GM11168 (cell line): ENCODE measurements around the gene ELP2.

Experiments used
- in situ Hi-C: fragments of 300-500 bp; cut with MboI; formaldehyde crosslinking; loops from one replicate; pipeline ENCODE4 v1.12.0; 2022; ENCODE audit warnings: low sequenced_read_pairs; ENCODE audit not compliant: unreplicated experiment

Gene ELP2

GRCh38 chr18:36185901-36186460 is 56.3 kb downstream of the ELP2 start:
- in situ Hi-C loops = no loop called here

- in situ Hi-C loops = no loop called here
Observed at GRCh38 chr18:36186461-36187192, 56.9 kb downstream of the ELP2 start.

GRCh38 chr18:36187193-36187825 is 57.6 kb downstream of the ELP2 start, which contains the start of gene MOCOS:
TSS of gene MOCOS (plus strand) at chr18:36187497. CDS start at chr18:36187540, 43 bp downstream.
- in situ Hi-C loops = no loop called here

- in situ Hi-C loops = no loop called here
Observed at GRCh38 chr18:36187826-36188721, 58.4 kb downstream of the ELP2 start.

DNA sequence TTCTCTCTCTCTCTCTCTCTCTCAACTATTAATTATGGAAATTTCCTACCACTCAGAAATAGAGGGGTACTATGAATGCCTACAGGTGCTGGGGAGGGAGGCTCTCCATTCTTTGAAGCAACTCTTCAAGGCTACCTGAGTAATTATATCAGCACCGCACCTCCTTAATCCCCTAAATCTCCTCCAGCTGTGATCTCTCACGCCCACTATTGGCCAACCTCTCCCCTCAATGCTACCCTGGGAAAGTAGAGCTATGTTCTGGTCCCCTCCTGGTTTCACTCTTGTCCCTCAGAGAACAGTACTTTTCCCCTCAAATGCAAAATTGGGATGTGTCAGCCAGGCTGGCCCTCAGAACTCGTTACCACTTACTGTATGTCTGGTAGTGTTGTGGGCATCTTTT is 59.2 kb downstream of the ELP2 start:
- in situ Hi-C loops = no loop called here

- in situ Hi-C loops = no loop called here
Observed at GRCh38 chr18:36189486-36189885, 59.8 kb downstream of the ELP2 start.

DNA sequence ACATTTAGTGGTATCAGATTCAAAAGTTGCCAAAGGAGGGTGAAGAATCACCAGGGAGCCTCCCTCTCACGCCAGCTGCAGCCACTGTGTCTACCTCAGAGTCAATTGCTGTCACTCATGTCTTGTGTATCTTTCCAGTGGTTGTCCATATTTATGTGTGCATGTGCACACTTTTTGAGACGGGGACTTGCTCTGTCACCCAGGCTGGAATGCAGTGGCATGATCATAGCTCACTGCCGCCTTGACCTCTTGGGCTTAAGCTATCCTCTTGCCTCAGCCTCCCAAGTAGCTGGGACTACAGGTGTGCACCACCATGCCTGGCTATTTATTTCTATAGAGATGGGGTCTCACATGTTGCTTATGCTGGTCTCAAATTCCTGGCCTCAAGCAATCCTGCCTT is 61.6 kb downstream of the ELP2 start:
- in situ Hi-C loops = no loop called here

DNA sequence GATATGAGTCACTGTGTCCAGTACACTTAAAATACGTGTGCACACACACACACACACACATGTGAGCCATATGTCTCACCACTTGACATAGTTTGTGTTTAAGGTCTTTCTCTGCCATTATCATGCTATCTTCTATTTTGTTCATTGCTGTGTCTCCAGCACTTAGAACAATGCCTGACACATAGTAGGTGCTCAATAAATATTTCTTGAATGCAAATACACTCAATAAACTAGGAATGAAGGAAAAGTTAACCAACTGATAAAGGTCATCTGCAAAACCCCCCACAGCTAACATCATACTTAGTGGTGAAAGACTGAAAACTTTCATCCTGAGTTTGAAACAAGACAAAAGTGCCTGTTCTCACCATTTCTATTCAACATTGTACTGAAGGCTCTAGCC is 62.0 kb downstream of the ELP2 start:
- in situ Hi-C loops = no loop called here

GRCh38 chr18:36194600-36195315 is 65.1 kb downstream of the ELP2 start:
- in situ Hi-C loops = no loop called here

- in situ Hi-C loops = no loop called here
Observed at GRCh38 chr18:36195427-36196122, 65.9 kb downstream of the ELP2 start.

DNA sequence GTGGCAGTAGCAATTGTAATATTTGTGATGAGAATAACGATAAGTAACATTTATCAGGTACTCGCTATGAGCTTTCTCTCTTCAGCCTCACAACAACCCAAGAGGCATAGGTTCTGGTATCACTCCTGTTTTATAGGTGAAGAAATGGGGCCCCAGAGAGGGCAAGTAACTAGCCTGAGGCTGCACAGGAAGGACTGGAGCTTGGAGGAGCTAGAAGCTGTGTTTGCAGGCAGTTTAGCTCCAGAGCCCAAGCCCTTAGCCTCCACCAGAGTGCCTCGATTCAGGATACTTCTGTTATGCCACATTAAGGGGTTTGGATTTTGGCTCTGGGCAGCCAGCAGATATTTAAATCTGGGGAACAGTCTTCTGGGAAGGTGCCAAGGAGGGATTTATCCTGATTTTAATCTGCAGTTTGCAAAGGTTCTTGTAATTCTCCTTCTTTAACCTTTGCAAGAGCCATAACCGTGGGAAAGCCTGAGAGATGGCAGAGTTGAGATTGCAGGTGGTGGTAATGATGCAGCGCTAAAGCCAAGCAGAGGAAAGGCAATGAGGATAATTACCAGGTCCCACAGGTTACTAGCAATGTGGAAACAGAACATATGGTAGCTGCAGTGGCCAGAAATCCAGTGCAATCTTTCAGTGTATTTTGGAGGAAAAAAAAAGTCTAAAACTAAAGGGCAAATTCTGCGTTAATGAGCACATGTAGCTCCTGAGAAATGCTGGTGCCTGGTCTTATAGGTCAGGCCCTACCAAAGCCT is 66.7 kb downstream of the ELP2 start:
- in situ Hi-C loops = no loop called here

- in situ Hi-C loops = no loop called here
Observed at GRCh38 chr18:36197511-36198166, 67.9 kb downstream of the ELP2 start.

GRCh38 chr18:36199691-36200295 is 70.1 kb downstream of the ELP2 start:
- in situ Hi-C loops = no loop called here

DNA sequence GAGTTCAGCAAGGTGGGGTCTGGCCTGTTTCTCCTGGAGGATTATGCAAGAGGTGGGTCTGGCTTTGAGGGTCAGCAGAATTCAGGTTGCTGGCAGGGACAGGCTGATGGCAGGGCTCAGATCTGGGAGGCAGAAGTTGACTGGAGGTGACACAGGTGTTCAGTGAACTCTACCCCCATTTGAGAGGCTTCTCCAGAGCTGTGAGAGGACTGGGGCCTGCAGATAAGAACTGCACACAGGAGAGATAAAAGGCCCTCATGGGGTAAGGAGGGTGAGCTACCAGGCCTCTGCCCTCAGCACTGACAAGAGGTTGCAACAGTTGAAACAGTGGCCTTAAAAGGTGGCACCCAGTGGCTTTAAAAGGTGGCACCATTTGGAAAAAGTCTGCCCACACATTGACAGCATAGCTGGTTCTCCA is 70.7 kb downstream of the ELP2 start:
- in situ Hi-C loops = no loop called here

GRCh38 chr18:36201765-36202164 is 72.1 kb downstream of the ELP2 start:
- in situ Hi-C loops = no loop called here

DNA sequence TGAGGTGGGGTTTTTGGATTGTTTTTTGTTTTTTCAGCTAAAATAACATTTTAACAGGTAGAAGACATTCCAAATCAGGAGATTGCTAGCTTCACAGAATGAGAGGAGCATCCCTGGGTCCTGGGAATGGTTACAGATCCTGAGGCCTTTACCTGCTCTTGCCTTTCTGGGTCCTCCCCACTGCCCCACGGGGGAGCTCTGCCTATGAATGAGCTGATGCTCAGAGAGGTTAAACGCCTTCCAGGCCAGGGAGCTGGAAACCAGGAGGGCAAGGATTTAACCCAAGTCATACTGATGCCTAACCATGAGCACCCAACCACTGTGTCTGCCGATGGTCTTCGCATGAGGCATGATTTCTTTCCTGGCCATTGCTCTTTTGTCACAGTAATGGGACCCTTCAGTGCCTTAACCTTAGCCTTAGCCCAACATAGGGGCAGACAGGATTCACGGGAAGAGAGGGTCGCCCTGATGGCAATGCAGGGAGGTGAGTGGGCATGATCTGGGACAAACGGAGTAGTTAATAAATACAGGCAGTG is 73.7 kb downstream of the ELP2 start:
- in situ Hi-C loops = no loop called here

DNA sequence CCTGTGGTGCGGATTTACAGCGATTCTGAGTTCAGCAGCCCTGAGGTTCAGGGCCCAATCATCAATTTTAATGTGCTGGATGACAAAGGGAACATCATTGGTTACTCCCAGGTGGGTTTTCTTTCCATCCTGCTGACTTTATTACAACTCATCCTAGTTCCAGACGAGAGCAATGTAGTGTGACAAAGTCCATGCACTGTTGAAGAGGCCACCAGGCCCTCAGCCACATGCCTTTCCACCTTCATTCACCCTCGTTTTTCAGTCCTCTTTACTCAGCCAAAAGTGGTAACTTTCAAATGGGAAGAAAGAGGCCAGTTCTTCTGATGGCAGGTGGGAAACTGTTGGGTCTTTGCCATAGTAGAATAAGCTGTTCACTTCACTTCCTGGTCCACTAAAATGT is 75.5 kb downstream of the ELP2 start:
- in situ Hi-C loops = no loop called here

DNA sequence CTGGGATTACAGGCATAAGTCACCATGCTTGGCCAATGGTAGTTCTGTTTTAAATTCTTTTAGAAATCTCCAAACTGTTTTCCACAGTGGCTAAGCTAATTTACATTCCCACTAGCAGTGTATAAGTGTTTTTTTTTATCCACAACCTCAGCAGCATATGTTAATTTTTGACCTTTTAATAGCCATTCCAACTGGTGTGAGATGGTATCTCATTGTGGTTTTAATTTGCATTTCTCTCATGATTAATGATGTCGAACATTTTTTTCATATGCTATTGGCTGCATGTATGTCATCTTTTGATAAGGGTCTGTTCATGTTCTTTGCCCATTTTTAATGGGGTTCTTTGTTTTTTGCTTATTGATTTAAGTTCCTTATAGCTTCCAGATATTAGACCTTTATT is 77.6 kb downstream of the ELP2 start:
- in situ Hi-C loops = no loop called here
